PFSK-1 (cell line): Measurements from ENCODE around the gene FBXO33.

Experiments
- FOXP2 ChIP-seq: optimal IDR thresholded peaks from 2 replicates; pipeline ENCODE3; 2011; ENCODE audit warnings: borderline replicate concordance, control low read depth, inconsistent platforms; ENCODE audit not compliant: insufficient read depth; ENCODE audit errors: extremely low read length, extremely low read depth
- POLR2AphosphoS5 ChIP-seq: IDR thresholded peaks from 2 replicates; pipeline ENCODE4 v1.6.1; 2012; ENCODE audit warnings: low read depth, mild to moderate bottlenecking, control low read depth, low read length, moderate library complexity
- SIN3A ChIP-seq: IDR thresholded peaks from 2 replicates; pipeline ENCODE4 v1.6.1; 2012; ENCODE audit warnings: mild to moderate bottlenecking, low read length, moderate library complexity, borderline replicate concordance; ENCODE audit not compliant: insufficient read depth
- TAF1 ChIP-seq: IDR thresholded peaks from 2 replicates; pipeline ENCODE4 v1.6.1; 2012; ENCODE audit warnings: low read length, control low read depth, borderline replicate concordance; ENCODE audit not compliant: insufficient read depth
- TF ChIP-seq, protein P1 (sequence below), 2 experiments: IDR thresholded peaks; 2 replicates each; pipeline versions ENCODE4 v1.6.1 to v1.8.0; 2011 to 2012; ENCODE audit warnings: low read depth in 2 of 2, low read length in 2 of 2, control low read depth in 1 of 2, inconsistent platforms in 1 of 2, mild to moderate bottlenecking in 1 of 2, moderate library complexity in 1 of 2; ENCODE audit not compliant: insufficient read depth in 1 of 2

Gene FBXO33

DNA sequence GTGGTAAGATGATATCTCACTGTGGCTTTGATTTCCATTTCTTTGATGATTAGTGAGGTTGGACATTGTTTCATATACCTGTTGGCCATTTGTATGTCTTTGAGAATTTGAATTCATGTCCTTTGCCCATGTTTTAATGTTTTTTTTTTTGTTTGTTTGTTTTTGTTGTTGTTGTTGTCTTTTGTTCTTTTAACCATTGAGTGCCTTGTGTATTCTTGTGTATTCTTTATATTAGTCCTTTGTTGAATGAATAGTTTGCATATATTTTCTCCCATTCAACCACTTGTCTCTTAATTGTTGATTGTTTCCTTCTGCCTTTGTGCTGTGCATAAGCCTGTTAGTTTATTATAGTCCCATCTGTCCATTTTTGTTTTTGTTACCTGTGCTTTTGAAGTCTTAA lies 71.9 kb downstream of the FBXO33 start:
- TF ChIP-seq FOXP2 (no peak), TAF1 (no peak), POLR2AphosphoS5 (no peak), SIN3A (no peak)
- TF ChIP-seq, protein P1, sequence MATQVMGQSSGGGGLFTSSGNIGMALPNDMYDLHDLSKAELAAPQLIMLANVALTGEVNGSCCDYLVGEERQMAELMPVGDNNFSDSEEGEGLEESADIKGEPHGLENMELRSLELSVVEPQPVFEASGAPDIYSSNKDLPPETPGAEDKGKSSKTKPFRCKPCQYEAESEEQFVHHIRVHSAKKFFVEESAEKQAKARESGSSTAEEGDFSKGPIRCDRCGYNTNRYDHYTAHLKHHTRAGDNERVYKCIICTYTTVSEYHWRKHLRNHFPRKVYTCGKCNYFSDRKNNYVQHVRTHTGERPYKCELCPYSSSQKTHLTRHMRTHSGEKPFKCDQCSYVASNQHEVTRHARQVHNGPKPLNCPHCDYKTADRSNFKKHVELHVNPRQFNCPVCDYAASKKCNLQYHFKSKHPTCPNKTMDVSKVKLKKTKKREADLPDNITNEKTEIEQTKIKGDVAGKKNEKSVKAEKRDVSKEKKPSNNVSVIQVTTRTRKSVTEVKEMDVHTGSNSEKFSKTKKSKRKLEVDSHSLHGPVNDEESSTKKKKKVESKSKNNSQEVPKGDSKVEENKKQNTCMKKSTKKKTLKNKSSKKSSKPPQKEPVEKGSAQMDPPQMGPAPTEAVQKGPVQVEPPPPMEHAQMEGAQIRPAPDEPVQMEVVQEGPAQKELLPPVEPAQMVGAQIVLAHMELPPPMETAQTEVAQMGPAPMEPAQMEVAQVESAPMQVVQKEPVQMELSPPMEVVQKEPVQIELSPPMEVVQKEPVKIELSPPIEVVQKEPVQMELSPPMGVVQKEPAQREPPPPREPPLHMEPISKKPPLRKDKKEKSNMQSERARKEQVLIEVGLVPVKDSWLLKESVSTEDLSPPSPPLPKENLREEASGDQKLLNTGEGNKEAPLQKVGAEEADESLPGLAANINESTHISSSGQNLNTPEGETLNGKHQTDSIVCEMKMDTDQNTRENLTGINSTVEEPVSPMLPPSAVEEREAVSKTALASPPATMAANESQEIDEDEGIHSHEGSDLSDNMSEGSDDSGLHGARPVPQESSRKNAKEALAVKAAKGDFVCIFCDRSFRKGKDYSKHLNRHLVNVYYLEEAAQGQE (IDR thresholded peaks at IDR 0.05; ENCODE audit: insufficient read depth in 1 of 2, low read depth in 2 of 2, low read length in 2 of 2): no peak

DNA sequence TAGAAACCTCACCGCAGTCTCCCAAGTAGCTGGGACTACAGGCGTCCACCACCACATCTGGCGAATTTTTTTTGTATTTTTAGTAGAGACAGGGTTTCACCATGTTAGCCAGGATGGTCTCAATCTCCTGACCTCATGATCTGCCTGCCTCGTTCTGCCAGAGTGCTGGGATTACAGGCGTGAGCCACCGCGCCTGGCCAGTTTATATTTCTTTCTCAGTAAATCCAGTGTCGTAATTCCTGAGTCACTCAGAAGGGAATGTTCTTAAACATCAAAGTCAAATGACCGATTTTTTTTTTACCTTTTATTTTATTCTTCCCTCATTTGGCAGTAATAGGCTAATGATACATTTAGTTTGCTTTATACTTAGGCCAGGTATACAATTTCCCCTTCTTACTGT lies 80.5 kb downstream of the FBXO33 start:
- TF ChIP-seq TAF1 (no peak), POLR2AphosphoS5 (no peak), SIN3A (no peak)
- TF ChIP-seq, protein P1 (IDR thresholded peaks at IDR 0.05; ENCODE audit: insufficient read depth in 1 of 2, low read depth in 2 of 2, low read length in 2 of 2): no peak

DNA sequence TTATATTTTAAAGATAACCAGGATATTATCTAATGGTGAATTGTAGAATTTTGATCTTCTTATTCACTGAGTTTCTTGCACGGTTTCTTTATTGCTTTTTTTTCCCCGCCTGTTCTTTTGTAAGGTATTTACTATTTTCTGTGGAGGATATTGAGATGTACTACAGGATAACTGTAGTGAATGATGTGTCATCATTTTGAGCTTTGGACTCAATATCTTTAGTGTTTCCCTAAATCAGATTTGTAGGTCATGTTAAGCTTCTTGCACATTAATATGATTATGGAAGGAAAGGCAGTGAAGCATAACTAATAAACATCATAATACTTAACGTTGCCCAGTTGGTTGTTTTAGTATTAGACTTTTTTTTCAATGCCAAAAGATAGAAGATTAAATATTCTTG lies 81.4 kb downstream of the FBXO33 start:
- TF ChIP-seq FOXP2 (no peak), TAF1 (no peak), SIN3A (no peak), POLR2AphosphoS5 (no peak)
- TF ChIP-seq, protein P1 (IDR thresholded peaks at IDR 0.05; ENCODE audit: insufficient read depth in 1 of 2, low read depth in 2 of 2, low read length in 2 of 2): no peak
